Measurements from ENCODE around the gene CCDC102B. TPM values are rescaled to one million over a fixed set of nuclear protein-coding genes. Genes with fewer than 3 reads are reported as not detected.

Gene CCDC102B
- total RNA-seq, 1 donor from 2014 or later: 1.1 TPM

DNA sequence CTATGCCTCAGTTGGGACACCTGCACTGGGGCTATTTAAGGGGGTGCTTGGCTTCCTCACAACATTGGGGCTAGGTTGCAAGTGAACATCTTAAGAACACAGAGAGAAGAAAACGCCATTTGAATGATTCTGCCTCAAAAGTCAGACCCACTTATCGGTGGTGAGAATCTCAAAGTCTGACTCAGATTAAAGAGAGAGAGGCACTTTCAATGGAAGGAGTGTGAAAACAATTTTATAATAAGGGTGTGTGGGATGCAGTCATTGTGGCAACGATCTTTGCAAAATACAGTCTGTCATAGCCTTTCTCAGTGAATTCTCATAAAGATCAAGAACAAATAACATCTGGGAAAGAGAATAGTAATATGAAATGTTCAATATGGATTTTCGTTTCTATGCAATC lies 41.8 kb downstream of the CCDC102B start:
- no peak overlapping the region for H3K4me3 Mint-ChIP-seq
- H3K36me3 Mint-ChIP-seq (ENCODE audit: low read depth): no peaks in the 10 kb centered on the region
- no peaks in the 10 kb centered on the region for H3K27me3 Mint-ChIP-seq (ENCODE audit: insufficient read depth)
- no peak overlapping the region for H3K27ac Mint-ChIP-seq
- no peaks in the 10 kb centered on the region for H3K9me3 Mint-ChIP-seq
- no peak for DNase-seq (ENCODE audit: low spot score)
- intact Hi-C loops (cut with micrococcal nuclease): loop anchor here (10.0 kb wide), 2 partner anchors 1365 to 1625 kb away; partner anchors contain the start of gene RTTN
- H3K4me1 Mint-ChIP-seq (ENCODE audit: low read depth): no peaks in the 10 kb centered on the region

DNA sequence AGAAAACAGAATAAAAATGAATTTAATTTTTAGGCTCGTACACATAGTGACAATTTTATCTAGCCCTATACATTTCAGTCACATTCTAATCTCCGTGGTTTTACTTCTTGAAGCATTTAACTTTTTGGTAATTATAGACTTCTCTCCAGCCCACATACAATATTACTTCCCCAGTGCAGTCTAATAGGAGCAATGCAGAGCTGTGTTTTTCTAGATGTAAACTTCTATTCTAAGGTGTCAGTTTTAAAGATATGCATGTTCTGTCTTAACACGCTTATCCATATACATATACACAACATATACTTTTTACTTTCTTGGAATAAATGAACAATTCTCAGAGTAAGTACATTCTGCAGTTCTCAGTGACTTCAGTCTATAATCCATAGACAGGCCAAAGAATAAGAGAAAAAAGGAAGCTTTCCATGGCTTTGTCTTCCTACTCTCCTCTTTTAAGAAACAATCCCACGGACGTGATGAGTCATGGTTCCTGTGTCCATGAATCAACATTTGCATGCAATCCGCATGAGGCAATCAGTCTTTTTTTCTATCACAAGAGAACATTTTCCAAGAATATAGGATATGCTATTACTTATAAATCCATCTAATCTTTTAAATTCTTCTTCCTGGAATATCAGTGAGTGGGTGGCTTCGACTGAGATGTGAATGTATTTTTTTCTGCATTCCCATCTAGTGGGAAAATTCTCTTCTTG lies 42.8 kb downstream of the CCDC102B start:
- no peaks in the 10 kb centered on the region for H3K36me3 Mint-ChIP-seq (ENCODE audit: low read depth)
- intact Hi-C loops (cut with micrococcal nuclease): loop anchor here (10.0 kb wide), 2 partner anchors 1364 to 1626 kb away; partner anchors contain the start of gene RTTN
- no peak for DNase-seq (ENCODE audit: low spot score)
- no peaks in the 10 kb centered on the region for H3K4me1 Mint-ChIP-seq (ENCODE audit: low read depth)
- no peaks in the 10 kb centered on the region for H3K27me3 Mint-ChIP-seq (ENCODE audit: insufficient read depth)
- no peaks in the 10 kb centered on the region for H3K9me3 Mint-ChIP-seq
- H3K27ac Mint-ChIP-seq: no peak overlapping the region
- no peak overlapping the region for H3K4me3 Mint-ChIP-seq

DNA sequence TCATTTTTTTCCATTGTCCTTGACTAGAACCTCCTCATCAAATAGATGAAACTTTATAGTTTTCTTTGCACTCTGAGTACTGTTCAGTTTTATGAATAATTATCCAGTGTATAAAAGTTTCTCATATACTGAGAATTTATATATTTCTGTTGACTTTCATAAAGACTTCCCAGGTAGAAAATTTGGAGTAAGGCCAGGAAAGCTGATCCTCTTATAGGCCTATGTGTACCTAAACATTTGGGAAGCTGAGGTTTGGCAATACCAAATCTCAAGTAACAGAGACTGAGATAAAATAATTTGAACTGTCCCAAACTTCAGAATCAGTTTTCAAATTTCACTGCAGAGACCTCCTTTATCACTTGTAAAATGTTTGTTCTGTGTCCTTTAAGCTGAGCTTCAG lies 43.4 kb downstream of the CCDC102B start:
- H3K4me3 Mint-ChIP-seq: no peak overlapping the region
- H3K36me3 Mint-ChIP-seq (ENCODE audit: low read depth): no peaks in the 10 kb centered on the region
- H3K4me1 Mint-ChIP-seq (ENCODE audit: low read depth): no peaks in the 10 kb centered on the region
- no peak overlapping the region for H3K27ac Mint-ChIP-seq
- intact Hi-C loops (cut with micrococcal nuclease): loop anchor here (10.0 kb wide), 2 partner anchors 1364 to 1626 kb away; partner anchors contain the start of gene RTTN
- no peaks in the 10 kb centered on the region for H3K27me3 Mint-ChIP-seq (ENCODE audit: insufficient read depth)
- no peak for DNase-seq (ENCODE audit: low spot score)
- no peaks in the 10 kb centered on the region for H3K9me3 Mint-ChIP-seq

DNA sequence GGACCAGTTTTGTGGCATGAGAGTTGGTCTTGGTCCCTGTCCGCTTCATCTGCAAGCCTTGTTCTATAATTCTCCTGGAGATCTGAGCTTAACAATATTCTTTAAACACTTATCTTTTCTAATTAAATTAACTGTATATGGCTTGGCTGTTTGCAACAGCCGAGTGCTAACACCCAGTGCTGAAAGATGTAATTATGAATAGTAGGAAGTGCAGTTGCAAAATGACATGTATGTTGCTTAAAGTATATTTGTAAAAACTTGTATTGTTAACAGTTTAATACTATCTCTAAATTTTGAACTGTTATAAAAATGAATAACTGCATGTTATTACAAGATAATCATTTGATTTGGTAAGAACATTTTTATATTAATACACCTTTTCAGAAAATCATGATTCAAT lies 45.1 kb downstream of the CCDC102B start:
- no peak for DNase-seq (ENCODE audit: low spot score)
- intact Hi-C loops (cut with micrococcal nuclease): loop anchor here (10.0 kb wide), 2 partner anchors 1362 to 1628 kb away; partner anchors contain the start of gene RTTN
- H3K27ac Mint-ChIP-seq: no peak overlapping the region
- H3K9me3 Mint-ChIP-seq: no peaks in the 10 kb centered on the region
- H3K4me1 Mint-ChIP-seq (ENCODE audit: low read depth): no peaks in the 10 kb centered on the region
- H3K27me3 Mint-ChIP-seq (ENCODE audit: insufficient read depth): no peaks in the 10 kb centered on the region
- H3K4me3 Mint-ChIP-seq: no peak overlapping the region
- no peaks in the 10 kb centered on the region for H3K36me3 Mint-ChIP-seq (ENCODE audit: low read depth)

DNA sequence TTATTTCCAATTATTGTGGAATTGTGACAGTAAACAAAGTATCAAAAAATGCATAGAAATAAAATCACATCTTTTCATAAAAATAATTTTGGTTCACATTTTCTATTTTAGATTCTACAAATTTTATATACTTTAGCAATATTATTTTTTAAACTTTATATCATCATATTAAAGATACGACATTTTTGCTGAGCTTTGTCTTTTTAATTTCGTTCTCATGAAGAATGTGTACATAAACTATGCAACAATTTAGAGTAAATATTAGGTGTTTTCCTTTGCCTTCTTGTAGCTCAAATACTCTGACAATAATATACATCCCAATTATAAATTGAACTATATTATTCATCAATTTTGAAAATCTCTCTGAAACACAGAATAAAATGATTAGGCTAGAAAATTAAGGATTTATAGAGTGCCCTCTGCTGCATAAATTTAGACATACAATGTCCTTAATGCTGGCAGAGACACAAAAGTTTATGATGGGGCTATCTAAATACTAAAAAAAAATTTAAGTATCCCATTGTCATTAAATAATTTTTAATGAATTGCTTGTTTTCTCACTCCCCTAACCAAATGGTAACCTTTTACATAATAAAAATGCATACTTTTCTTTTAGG lies 45.7 kb downstream of the CCDC102B start:
- no peak for DNase-seq (ENCODE audit: low spot score)
- Mint-ChIP-seq H3K9me3 (no peaks in the 10 kb centered on the region), H3K4me1 (ENCODE audit: low read depth) (no peaks in the 10 kb centered on the region), H3K4me3 (no peak overlapping the region), H3K27ac (no peak overlapping the region), H3K27me3 (ENCODE audit: insufficient read depth) (no peaks in the 10 kb centered on the region), H3K36me3 (ENCODE audit: low read depth) (no peaks in the 10 kb centered on the region)
- intact Hi-C loops (cut with micrococcal nuclease): loop anchor here (10.0 kb wide), 2 partner anchors 1361 to 1629 kb away; partner anchors contain the start of gene RTTN

DNA sequence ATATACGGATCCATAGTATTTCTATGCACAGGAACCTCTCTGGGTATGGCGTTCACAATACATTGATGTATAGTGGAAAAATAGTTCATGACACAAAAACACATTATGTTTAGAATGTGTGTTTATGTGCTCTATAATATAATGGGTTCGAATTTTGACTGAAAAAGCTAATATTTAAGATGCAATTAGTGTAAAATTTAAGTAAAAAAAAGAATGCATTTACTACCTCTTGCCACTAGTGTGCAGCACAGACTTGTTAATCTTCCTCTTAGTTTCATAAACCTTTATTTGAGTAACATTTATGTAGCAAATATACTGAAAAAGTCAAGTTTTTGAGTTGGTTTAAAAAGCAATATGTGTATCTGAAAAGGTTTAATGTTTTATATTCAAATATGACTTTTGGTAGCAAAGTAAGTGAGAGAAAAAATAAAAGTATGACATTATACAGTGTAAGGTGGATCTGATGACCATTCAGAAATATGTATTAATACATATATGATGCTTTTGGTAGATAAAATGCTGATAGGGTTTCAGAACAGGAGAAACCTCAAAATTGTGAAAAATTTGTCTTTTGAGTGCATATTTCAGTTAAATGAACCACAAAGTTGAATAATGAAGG lies 49.4 kb downstream of the CCDC102B start:
- Mint-ChIP-seq H3K4me3 (no peak overlapping the region), H3K27me3 (ENCODE audit: insufficient read depth) (no peaks in the 10 kb centered on the region), H3K4me1 (ENCODE audit: low read depth) (no peaks in the 10 kb centered on the region), H3K36me3 (ENCODE audit: low read depth) (no peaks in the 10 kb centered on the region), H3K27ac (no peak overlapping the region), H3K9me3 (no peaks in the 10 kb centered on the region)
- DNase-seq (ENCODE audit: low spot score): no peak
- intact Hi-C loops (cut with micrococcal nuclease): loop anchor here (1.0 to 10.0 kb wide), 3 partner anchors 1239 to 1633 kb away; partner anchors contain the start of gene RTTN

DNA sequence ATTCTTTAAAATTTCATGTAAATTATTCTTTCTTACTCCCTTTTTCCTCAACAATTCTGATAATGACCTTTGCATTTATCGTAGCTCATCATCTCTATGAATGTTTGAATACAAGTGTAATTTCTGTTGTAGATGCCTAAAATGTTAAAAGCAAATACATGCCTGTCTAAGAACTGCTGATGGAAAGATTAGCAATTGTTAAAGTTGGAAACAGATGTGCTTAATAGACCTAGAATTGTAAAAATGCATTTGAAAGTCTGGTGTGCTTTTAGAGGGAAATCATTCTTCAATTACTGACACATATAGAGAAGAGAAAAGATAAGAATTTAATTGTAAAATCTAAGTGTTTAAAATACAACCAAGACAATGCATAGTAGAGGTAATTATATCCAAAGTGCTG lies 50.4 kb downstream of the CCDC102B start:
- intact Hi-C loops (cut with micrococcal nuclease): loop anchor here (10.0 kb wide), 2 partner anchors 1357 to 1633 kb away; partner anchors contain the start of gene RTTN
- DNase-seq (ENCODE audit: low spot score): no peak
- Mint-ChIP-seq H3K4me1 (ENCODE audit: low read depth) (no peaks in the 10 kb centered on the region), H3K27ac (no peak overlapping the region), H3K36me3 (ENCODE audit: low read depth) (no peaks in the 10 kb centered on the region), H3K4me3 (no peak overlapping the region), H3K9me3 (no peaks in the 10 kb centered on the region), H3K27me3 (ENCODE audit: insufficient read depth) (no peaks in the 10 kb centered on the region)

DNA sequence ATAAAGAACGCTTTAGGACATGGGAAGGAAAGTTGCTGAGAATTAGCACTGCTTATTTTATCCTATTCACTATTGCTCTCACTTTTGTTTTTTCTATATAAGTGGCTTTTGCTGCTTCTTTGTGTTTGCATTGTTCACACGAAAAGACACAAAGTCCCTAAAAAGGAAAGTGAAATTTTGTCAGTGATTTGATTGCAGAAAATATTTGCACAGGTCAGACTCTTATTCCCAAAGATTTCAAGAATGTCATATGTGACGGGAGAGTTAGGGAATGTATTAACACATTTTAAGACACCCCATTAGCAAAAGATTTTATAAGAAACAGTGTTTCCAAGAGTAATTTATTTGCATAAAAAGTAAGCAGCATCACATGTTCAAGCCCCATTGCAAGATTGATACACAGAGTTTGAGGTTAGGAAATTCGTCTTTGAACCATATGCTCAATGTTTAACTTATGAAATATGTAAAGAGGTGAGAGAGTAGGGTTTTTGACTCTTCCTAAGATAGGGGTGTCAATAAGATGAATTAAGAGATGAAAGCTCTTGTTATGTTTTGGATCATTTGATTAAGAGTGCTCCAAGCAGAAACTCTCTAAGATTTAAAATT lies 57.0 kb downstream of the CCDC102B start:
- intact Hi-C loops (cut with micrococcal nuclease): no loop called here

DNA sequence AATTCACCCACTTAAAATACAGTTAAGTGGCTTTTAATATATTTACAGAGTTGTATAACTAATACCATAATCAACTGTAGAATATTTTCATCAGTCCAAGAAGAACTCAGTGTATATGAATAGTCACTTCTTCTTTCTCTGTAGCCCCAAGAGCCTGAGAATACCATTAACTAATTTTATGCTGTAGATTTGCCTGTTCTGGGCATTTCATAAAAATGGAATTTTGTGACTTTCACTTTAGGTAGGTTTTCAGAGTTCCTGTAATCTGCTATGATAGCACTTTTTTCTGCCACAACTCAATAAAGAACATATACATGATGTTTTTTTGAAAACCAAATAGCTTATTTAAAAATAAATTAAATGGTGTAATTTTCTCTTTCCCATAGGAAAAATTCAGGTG lies 57.6 kb downstream of the CCDC102B start:
- H3K27me3 Mint-ChIP-seq (ENCODE audit: insufficient read depth): no peaks in the 10 kb centered on the region

More for the DNA sequence above, 57.0 kb downstream of the CCDC102B start:
- no peak overlapping the region for H3K4me3 Mint-ChIP-seq
- no peaks in the 10 kb centered on the region for H3K36me3 Mint-ChIP-seq (ENCODE audit: low read depth)
- no peaks in the 10 kb centered on the region for H3K9me3 Mint-ChIP-seq
- no peak overlapping the region for H3K27ac Mint-ChIP-seq
- no peak for DNase-seq (ENCODE audit: low spot score)
- no peaks in the 10 kb centered on the region for H3K4me1 Mint-ChIP-seq (ENCODE audit: low read depth)
- H3K27me3 Mint-ChIP-seq (ENCODE audit: insufficient read depth): no peaks in the 10 kb centered on the region

DNA sequence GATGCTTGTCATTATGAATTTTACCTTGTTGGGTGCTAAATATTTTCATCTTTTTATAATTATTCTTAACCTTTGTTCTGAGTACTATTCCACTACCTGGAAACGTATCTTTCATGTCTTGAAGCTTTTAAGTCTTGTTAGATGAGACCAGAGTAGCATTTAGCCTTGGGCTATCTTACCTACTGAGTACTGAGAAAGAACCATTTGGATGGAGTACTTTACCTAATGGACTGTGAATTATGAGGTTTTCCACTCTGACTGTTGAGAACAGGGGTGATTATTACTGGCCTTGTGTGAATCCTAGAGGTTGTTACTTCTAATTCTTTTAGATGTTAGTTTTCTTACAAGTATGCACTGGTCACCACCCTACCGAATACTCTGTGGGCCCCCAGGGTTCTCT lies 63.5 kb downstream of the CCDC102B start:
- DNase-seq (ENCODE audit: low spot score): no peak
- Mint-ChIP-seq H3K4me1 (ENCODE audit: low read depth) (no peaks in the 10 kb centered on the region), H3K36me3 (ENCODE audit: low read depth) (no peaks in the 10 kb centered on the region), H3K27me3 (ENCODE audit: insufficient read depth) (no peaks in the 10 kb centered on the region), H3K4me3 (no peak overlapping the region), H3K27ac (no peak overlapping the region), H3K9me3 (no peaks in the 10 kb centered on the region)
- intact Hi-C loops (cut with micrococcal nuclease): no loop called here

More for the DNA sequence above, 57.6 kb downstream of the CCDC102B start:
- Mint-ChIP-seq H3K4me3 (no peak overlapping the region), H3K27ac (no peak overlapping the region), H3K4me1 (ENCODE audit: low read depth) (no peaks in the 10 kb centered on the region), H3K9me3 (no peaks in the 10 kb centered on the region), H3K36me3 (ENCODE audit: low read depth) (no peaks in the 10 kb centered on the region)
- intact Hi-C loops (cut with micrococcal nuclease): no loop called here
- DNase-seq (ENCODE audit: low spot score): no peak

DNA sequence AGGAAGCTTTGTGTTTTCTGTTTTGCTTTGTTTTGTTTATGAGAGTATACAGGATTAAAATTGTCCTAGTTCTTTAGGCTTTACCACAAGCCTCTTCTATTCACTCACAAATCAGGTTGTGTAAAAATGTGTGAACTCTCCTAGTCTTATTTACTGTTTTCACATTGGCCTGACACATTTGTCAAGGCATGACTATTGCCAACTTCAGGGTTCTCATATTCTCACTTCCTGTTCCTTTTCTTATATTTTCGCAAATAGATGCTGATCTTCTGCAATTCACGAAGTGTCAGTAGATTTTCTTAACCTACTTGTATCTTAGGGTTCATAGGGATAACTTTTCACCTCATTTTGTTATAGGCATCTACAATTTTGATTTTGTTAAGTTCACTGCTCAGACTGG lies 67.1 kb downstream of the CCDC102B start:
- H3K4me3 Mint-ChIP-seq: no peak overlapping the region

DNA sequence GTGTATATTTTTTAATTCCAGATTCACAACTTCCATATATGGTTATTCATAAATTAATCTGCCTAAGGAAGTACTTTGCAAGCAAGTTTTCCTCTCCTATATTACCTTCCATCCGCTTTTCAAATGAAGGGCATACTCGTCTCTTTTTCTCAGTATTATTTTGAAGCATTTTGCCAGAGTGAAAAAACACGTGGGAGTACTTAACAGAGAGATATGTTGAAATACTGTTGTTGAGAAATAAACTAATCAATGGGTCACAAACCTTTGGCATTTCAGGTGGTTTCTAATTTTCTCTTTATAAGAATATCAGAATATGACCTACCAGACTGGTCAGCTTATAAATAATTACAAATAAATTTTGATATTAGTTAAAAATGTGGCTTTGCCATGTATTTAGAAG lies 67.6 kb downstream of the CCDC102B start:
- Mint-ChIP-seq H3K36me3 (ENCODE audit: low read depth) (no peaks in the 10 kb centered on the region), H3K4me3 (no peak overlapping the region), H3K27me3 (ENCODE audit: insufficient read depth) (no peaks in the 10 kb centered on the region), H3K9me3 (no peaks in the 10 kb centered on the region), H3K27ac (no peak overlapping the region), H3K4me1 (ENCODE audit: low read depth) (no peaks in the 10 kb centered on the region)
- no peak for DNase-seq (ENCODE audit: low spot score)
- intact Hi-C loops (cut with micrococcal nuclease): no loop called here

More for the DNA sequence above, 67.1 kb downstream of the CCDC102B start:
- Mint-ChIP-seq H3K9me3 (no peaks in the 10 kb centered on the region), H3K36me3 (ENCODE audit: low read depth) (no peaks in the 10 kb centered on the region), H3K4me1 (ENCODE audit: low read depth) (no peaks in the 10 kb centered on the region), H3K27ac (no peak overlapping the region), H3K27me3 (ENCODE audit: insufficient read depth) (no peaks in the 10 kb centered on the region)
- intact Hi-C loops (cut with micrococcal nuclease): no loop called here
- DNase-seq (ENCODE audit: low spot score): no peak

DNA sequence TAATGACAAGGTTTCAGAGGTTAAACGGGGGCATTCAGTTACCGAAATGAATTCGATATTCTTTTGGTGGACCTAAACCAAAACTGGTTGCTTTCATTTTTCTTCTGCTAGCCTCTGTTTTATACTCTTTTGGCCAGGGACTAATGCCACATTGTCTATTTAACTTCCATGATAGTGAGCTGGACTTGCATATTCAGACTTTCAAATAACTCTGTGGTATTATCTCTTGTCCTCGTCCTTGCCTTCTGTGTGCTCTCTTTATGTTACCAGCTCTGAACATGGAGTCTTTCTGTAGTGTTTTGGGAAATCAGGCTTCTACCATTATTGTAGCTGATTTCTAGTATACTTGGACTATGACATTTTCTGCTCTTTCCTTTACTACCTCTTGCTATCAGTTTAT lies 75.1 kb downstream of the CCDC102B start:
- DNase-seq (ENCODE audit: low spot score): no peak
- Mint-ChIP-seq H3K9me3 (no peaks in the 10 kb centered on the region), H3K27ac (no peak overlapping the region)

More for the DNA sequence above, 75.1 kb downstream of the CCDC102B start:
- intact Hi-C loops (cut with micrococcal nuclease): no loop called here
- Mint-ChIP-seq H3K36me3 (ENCODE audit: low read depth) (no peaks in the 10 kb centered on the region), H3K4me1 (ENCODE audit: low read depth) (no peaks in the 10 kb centered on the region), H3K4me3 (no peak overlapping the region), H3K27me3 (ENCODE audit: insufficient read depth) (no peaks in the 10 kb centered on the region)
